IMR-90 (cell line): ENCODE measurements around the gene CFAP299. TPM values are rescaled to one million over a fixed set of nuclear protein-coding genes. Genes with fewer than 3 reads are reported as not detected.
A peak's percentile ranks its signal among the peaks of the same experiment; 100 is the strongest.

Experiments used
- ATAC-seq: fragments of 200-7000 bp; cut with Tn5 transposase; 2 replicates; pipeline ENCODE4 v1.9.1; 2020; ENCODE audit warnings: low read depth, mild to moderate bottlenecking, moderate library complexity
- BruUV-seq: library from RNA; stranded (reverse); fragments of 400-500 nt; replicated peaks from 2 replicates; lab custom pipeline; 2021; lab: Mats Ljungman, UMichigan
- CTCF ChIA-PET: fragments of 300-600 bp; formaldehyde crosslinking; extraction: SDS; loops from one replicate; lab custom pipeline; 2021; ENCODE audit warnings: antibody characterized with exemption; lab: Yijun Ruan, JAX
- POLR2A ChIA-PET: fragments of 300-600 bp; sonication (Branson Sonifier 250); formaldehyde crosslinking; loops from one replicate; lab custom pipeline; 2022; ENCODE audit warnings: antibody characterized with exemption; ENCODE audit not compliant: unreplicated experiment; lab: Charles Lee
- DNase-seq: peaks from one replicate; pipeline ENCODE4 v3.0.0; 2013
- H2AFZ ChIP-seq: replicated peaks from 2 replicates; pipeline ENCODE3; 2013; ENCODE audit warnings: low read length, mild to moderate bottlenecking; ENCODE audit not compliant: poor library complexity
- H2AK5ac ChIP-seq: 2 replicates; pipeline ENCODE4 v1.6.1; 2013; ENCODE audit warnings: low read depth, low read length, inconsistent platforms
- H2AK9ac ChIP-seq: replicated peaks from 2 replicates; pipeline ENCODE3; 2013; ENCODE audit warnings: mild to moderate bottlenecking, low read depth, low read length, moderate library complexity; ENCODE audit not compliant: poor library complexity
- H2BK120ac ChIP-seq: 2 replicates; pipeline ENCODE4 v1.6.1; 2013; ENCODE audit warnings: low read depth, low read length, inconsistent platforms
- H2BK15ac ChIP-seq: 3 replicates; pipeline ENCODE4 v1.6.1; 2013; ENCODE audit warnings: low read depth, low read length, inconsistent platforms
- H2BK20ac ChIP-seq: 2 replicates; pipeline ENCODE4 v1.6.1; 2013; ENCODE audit warnings: low read depth, mild to moderate bottlenecking, inconsistent platforms, low read length, moderate library complexity
- H2BK5ac ChIP-seq: 2 replicates; pipeline ENCODE4 v1.6.1; 2013; ENCODE audit warnings: mild to moderate bottlenecking, low read depth, low read length, inconsistent platforms; ENCODE audit not compliant: poor library complexity, severe bottlenecking
- H3K14ac ChIP-seq: replicated peaks from 2 replicates; pipeline ENCODE4 v1.6.1; 2013; ENCODE audit warnings: low read depth, low read length, inconsistent platforms
- H3K18ac ChIP-seq: 2 replicates; pipeline ENCODE4 v1.6.1; 2013; ENCODE audit warnings: low read depth, low read length, control low read depth
- H3K23ac ChIP-seq: 2 replicates; pipeline ENCODE4 v1.6.1; 2013; ENCODE audit warnings: low read depth, low read length, inconsistent platforms
- H3K27ac ChIP-seq: 2 replicates; pipeline ENCODE4 v1.5.1; 2013; ENCODE audit warnings: mild to moderate bottlenecking, control low read depth, low read length; ENCODE audit not compliant: insufficient read depth
- H3K27me3 ChIP-seq: 2 replicates; pipeline ENCODE4 v1.6.1; 2013; ENCODE audit warnings: low read length; ENCODE audit not compliant: control insufficient read depth, insufficient read depth
- H3K36me3 ChIP-seq: 2 replicates; pipeline ENCODE4 v1.6.1; 2013; ENCODE audit warnings: low read length, mixed read lengths; ENCODE audit not compliant: control insufficient read depth, insufficient read depth
- H3K4ac ChIP-seq: 2 replicates; pipeline ENCODE4 v1.6.1; 2013; ENCODE audit warnings: low read depth, low read length, inconsistent platforms
- H3K4me1 ChIP-seq: 2 replicates; pipeline ENCODE4 v1.6.1; 2013; ENCODE audit warnings: low read length, mixed read lengths; ENCODE audit not compliant: control insufficient read depth, insufficient read depth
- H3K4me2 ChIP-seq: 2 replicates; pipeline ENCODE4 v1.6.1; 2013; ENCODE audit warnings: low read depth, mild to moderate bottlenecking, control low read depth, low read length, moderate library complexity
- H3K4me3 ChIP-seq: 2 replicates; pipeline ENCODE4 v1.5.1; 2013; ENCODE audit warnings: low read depth, mild to moderate bottlenecking, control low read depth, low read length, moderate library complexity; ENCODE audit not compliant: insufficient read depth
- H3K56ac ChIP-seq: 2 replicates; pipeline ENCODE4 v1.6.1; 2013; ENCODE audit warnings: low read length, inconsistent platforms; ENCODE audit not compliant: insufficient read depth; ENCODE audit errors: extremely low read depth
- H3K79me1 ChIP-seq, 2 experiments: 2 replicates each; pipeline ENCODE4 v1.6.1; 2013; ENCODE audit warnings: low read length in 2 of 2, inconsistent platforms in 1 of 2, low read depth in 1 of 2
- H3K9ac ChIP-seq: 2 replicates; pipeline ENCODE4 v1.6.1; 2013; ENCODE audit warnings: low read depth, low read length, control low read depth
- H3K9me1 ChIP-seq: 2 replicates; pipeline ENCODE4 v1.6.1; 2013; ENCODE audit warnings: low read length, inconsistent platforms; ENCODE audit not compliant: insufficient read depth
- H3K9me3 ChIP-seq: 2 replicates; pipeline ENCODE4 v1.6.1; 2013; ENCODE audit warnings: low read length; ENCODE audit not compliant: control insufficient read depth, insufficient read depth
- H4K20me1 ChIP-seq: 2 replicates; pipeline ENCODE4 v1.6.1; 2013; ENCODE audit warnings: low read length, inconsistent platforms; ENCODE audit not compliant: insufficient read depth
- H4K5ac ChIP-seq: 2 replicates; pipeline ENCODE4 v1.6.1; 2013; ENCODE audit warnings: mild to moderate bottlenecking, low read depth, low read length, control low read depth
- H4K8ac ChIP-seq, 2 experiments: 2 replicates each; pipeline ENCODE4 v1.6.1; 2013; ENCODE audit warnings: low read depth in 2 of 2, low read length in 2 of 2, control low read depth in 1 of 2, inconsistent platforms in 1 of 2
- H4K91ac ChIP-seq: 2 replicates; pipeline ENCODE4 v1.6.1; 2013; ENCODE audit warnings: low read depth, low read length, inconsistent platforms; ENCODE audit not compliant: insufficient read depth
- MAZ ChIP-seq: IDR thresholded peaks from 2 replicates; pipeline ENCODE4 v1.6.1; 2012; ENCODE audit warnings: low read depth, mild to moderate bottlenecking, low read length, improper control_type of control experiment, moderate library complexity, borderline replicate concordance
- RAD21 ChIP-seq: IDR thresholded peaks from 2 replicates; pipeline ENCODE4 v1.6.1; 2012; ENCODE audit warnings: low read length, improper control_type of control experiment
- SMC3 ChIP-seq: fragments of 150-350 bp; IDR thresholded peaks from 2 replicates; pipeline ENCODE4 v1.6.1; 2016; ENCODE audit warnings: low read depth, mild to moderate bottlenecking, antibody characterized with exemption, low read length, moderate library complexity
- WGBS, 2 experiments: methylation state at CpG; one replicate each; pipeline versions ENCODE4 v1.1.5 to v1.1.7; 2013; ENCODE audit warnings: missing lambda C conversion rate in 2 of 2; ENCODE audit not compliant: insufficient read length in 1 of 2; ENCODE audit errors: extremely low coverage in 2 of 2; 5-methylcytosine and 5-hydroxymethylcytosine counted together
- dilution Hi-C: fragments of 300-500 bp; cut with HindIII; formaldehyde crosslinking; loops from one replicate; pipeline ENCODE4 v1.14.3; 2018; ENCODE audit warnings: low sequenced_read_pairs; ENCODE audit not compliant: unreplicated experiment
- in situ Hi-C: fragments of 300-500 bp; cut with MboI; formaldehyde crosslinking; loops from 3 replicates; pipeline ENCODE4 v1.14.3; 2019; ENCODE audit warnings: low sequenced_read_pairs, inconsistent platforms, mixed read lengths
- intact Hi-C: fragments of 100-400 bp; cut with micrococcal nuclease; formaldehyde crosslinking; loops from 2 replicates; pipeline ENCODE4 v1.10.0; 2022
- polyA plus RNA-seq, 3 experiments: library from polyadenylated mRNA; depleted of rRNA; stranded (reverse); fragments of >200 nt; gene quantifications; 2 replicates each; pipeline ENCODE4 v1.2.3, GENCODE V29; 2012; ENCODE audit warnings: low replicate concordance in 1 of 3
- total RNA-seq: library from RNA; depleted of rRNA; stranded (reverse); fragments of >200 nt; gene quantifications from 2 replicates; pipeline ENCODE4 v1.2.3, GENCODE V29; 2012
- TF ChIP-seq, protein P1 (sequence below): conservative IDR thresholded peaks from 2 replicates; pipeline ENCODE4 v1.5.1; 2012; ENCODE audit warnings: mild to moderate bottlenecking, low read depth, low read length, improper control_type of control experiment

Gene CFAP299
- total and polyA plus RNA-seq, 2 of the 4 experiments (the other 2 are of a cell fraction), result 1.0 to 1.1 TPM

- H2BK120ac ChIP-seq, result no peak overlapping the region
- WGBS, 2 experiments, result no CpG with 5 or more reads among the region's 10 CpGs
- POLR2A ChIA-PET, result no interaction called here
- H2AK9ac ChIP-seq, result peak overlapping the region; percentile 1
- no peak overlapping the region for H3K4me3 ChIP-seq
- no peak overlapping the region for H2BK20ac ChIP-seq
- H3K9me3 ChIP-seq, result no peaks in the 10 kb centered on the region
- no peak overlapping the region for H2BK15ac ChIP-seq
- peak overlapping the region; percentile 10 for H2AFZ ChIP-seq
- DNase-seq (peak; percentile 32), ATAC-seq (no peak)
- H3K18ac ChIP-seq, result no peak overlapping the region
- H3K4me1 ChIP-seq, result peaks cover 4% of the 10 kb centered on the region
- H3K36me3 ChIP-seq, result no peaks in the 10 kb centered on the region
- no peak overlapping the region for H4K8ac ChIP-seq
- H2BK5ac ChIP-seq, result no peak overlapping the region
- peak overlapping the region; percentile 72 for H3K4me2 ChIP-seq
- in situ Hi-C loops, result loop anchor here (10.0 to 25.0 kb wide), 2 partner anchors 112 to 1399 kb away; partner anchors contain the start of gene PAQR3
- H4K5ac ChIP-seq, result no peak overlapping the region
- TF ChIP-seq SMC3 (0 out of 2 replicates have a peak, but pooled peaks have one; percentile 28), RAD21 (peak; percentile 45), MAZ (no peak)
- TF ChIP-seq, protein P1, sequence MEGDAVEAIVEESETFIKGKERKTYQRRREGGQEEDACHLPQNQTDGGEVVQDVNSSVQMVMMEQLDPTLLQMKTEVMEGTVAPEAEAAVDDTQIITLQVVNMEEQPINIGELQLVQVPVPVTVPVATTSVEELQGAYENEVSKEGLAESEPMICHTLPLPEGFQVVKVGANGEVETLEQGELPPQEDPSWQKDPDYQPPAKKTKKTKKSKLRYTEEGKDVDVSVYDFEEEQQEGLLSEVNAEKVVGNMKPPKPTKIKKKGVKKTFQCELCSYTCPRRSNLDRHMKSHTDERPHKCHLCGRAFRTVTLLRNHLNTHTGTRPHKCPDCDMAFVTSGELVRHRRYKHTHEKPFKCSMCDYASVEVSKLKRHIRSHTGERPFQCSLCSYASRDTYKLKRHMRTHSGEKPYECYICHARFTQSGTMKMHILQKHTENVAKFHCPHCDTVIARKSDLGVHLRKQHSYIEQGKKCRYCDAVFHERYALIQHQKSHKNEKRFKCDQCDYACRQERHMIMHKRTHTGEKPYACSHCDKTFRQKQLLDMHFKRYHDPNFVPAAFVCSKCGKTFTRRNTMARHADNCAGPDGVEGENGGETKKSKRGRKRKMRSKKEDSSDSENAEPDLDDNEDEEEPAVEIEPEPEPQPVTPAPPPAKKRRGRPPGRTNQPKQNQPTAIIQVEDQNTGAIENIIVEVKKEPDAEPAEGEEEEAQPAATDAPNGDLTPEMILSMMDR, result peak; percentile 32; the same call in 1 of the 2 replicates
- H4K20me1 ChIP-seq, result no peaks in the 10 kb centered on the region
- peaks cover 0 to 12% of the 10 kb centered on the region in 2 experiments; a peak in 1 of 4 replicates for H3K79me1 ChIP-seq
- H3K9ac ChIP-seq, result no peak overlapping the region
- intact Hi-C loops, result loop anchor here (5.0 kb wide), 2 partner anchors 114 to 1384 kb away; no protein-coding TSS in a partner anchor
- dilution Hi-C loops, result no loop called here
- H3K14ac ChIP-seq, result no peak overlapping the region
- H3K23ac ChIP-seq, result 0 out of 2 replicates have a peak overlapping the region, but pooled peaks have one; percentile 29
- no peak overlapping the region for H3K56ac ChIP-seq
- CTCF ChIA-PET, result interaction anchor here (0.7 to 3.2 kb wide), 2 partner anchors 66 to 116 kb away, joined by 3 to 13 read pairs; no protein-coding TSS in a partner anchor
- H2AK5ac ChIP-seq, result peak overlapping the region; percentile 52; the same call in 1 of the 2 replicates
- no peaks in the 10 kb centered on the region for H3K9me1 ChIP-seq
- H3K27me3 ChIP-seq, result no peaks in the 10 kb centered on the region
- no peak overlapping the region for H4K91ac ChIP-seq
- BruUV-seq, result no TSS peak
- H3K4ac ChIP-seq, result no peak overlapping the region
- H3K27ac ChIP-seq, result no peak overlapping the region
Measured at GRCh38 chr4:80336582-80336981, 1.1 kb downstream of the CFAP299 start.
